ENCODE data around the gene JADE3.

DNA sequence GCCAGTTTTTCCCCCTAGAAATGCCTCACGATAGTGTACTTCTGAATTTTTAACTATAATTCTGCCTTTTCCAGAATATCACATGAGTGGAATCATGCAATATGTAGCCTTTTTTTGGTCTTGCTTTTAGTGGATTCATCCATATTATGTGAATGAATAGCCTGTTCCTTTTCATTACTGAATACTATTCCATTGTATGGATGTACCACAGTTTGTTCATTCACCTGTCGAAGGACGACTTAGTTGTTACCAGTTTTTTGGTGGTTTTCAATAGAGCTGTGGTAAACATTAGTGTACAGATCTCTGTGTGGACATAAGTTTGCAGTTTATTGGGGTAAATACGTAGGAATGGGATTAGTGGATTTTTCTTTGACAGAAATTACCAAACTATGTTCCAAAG, 8.0 kb downstream of the JADE3 start:
- no peak for TF ChIP-seq EZH2 (IDR thresholded peaks at IDR 0.05; ENCODE audit: low read length, missing control alignments)
- TF ChIP-seq, protein P1, sequence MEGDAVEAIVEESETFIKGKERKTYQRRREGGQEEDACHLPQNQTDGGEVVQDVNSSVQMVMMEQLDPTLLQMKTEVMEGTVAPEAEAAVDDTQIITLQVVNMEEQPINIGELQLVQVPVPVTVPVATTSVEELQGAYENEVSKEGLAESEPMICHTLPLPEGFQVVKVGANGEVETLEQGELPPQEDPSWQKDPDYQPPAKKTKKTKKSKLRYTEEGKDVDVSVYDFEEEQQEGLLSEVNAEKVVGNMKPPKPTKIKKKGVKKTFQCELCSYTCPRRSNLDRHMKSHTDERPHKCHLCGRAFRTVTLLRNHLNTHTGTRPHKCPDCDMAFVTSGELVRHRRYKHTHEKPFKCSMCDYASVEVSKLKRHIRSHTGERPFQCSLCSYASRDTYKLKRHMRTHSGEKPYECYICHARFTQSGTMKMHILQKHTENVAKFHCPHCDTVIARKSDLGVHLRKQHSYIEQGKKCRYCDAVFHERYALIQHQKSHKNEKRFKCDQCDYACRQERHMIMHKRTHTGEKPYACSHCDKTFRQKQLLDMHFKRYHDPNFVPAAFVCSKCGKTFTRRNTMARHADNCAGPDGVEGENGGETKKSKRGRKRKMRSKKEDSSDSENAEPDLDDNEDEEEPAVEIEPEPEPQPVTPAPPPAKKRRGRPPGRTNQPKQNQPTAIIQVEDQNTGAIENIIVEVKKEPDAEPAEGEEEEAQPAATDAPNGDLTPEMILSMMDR (conservative IDR thresholded peaks at IDR 0.05 in 1 of 2, IDR thresholded peaks at IDR 0.05 in 1 of 2; ENCODE audit: low read depth in 1 of 2, low read length in 2 of 2): no peak

All from fibroblast of lung (primary cell).